Subcutaneous abdominal adipose tissue (tissue), 5 donors: ENCODE data around the gene F11.
"Not testable (repeated sequence)": the region's sequence is repeated elsewhere in the genome, so short reads cannot be mapped to it uniquely, and the experiment has no call there.

Source experiments
- H3K27ac ChIP-seq: one replicate; pipeline ENCODE4 v1.7.0; 2013; ENCODE audit warnings: low read depth, mild to moderate bottlenecking, inconsistent platforms, low read length, moderate library complexity
- H3K27me3 ChIP-seq, 5 donors: one replicate each; pipeline ENCODE4 v1.7.0; 2013; ENCODE audit warnings: low read length in 5 of 5, inconsistent platforms in 1 of 5; ENCODE audit not compliant: control insufficient read depth in 5 of 5, insufficient read depth in 4 of 5
- H3K36me3 ChIP-seq, 5 donors: one replicate each; pipeline ENCODE4 v1.7.0; 2013; ENCODE audit warnings: low read length in 5 of 5; ENCODE audit not compliant: control insufficient read depth in 5 of 5, insufficient read depth in 5 of 5
- H3K4me1 ChIP-seq, 5 donors: one replicate each; pipeline ENCODE4 v1.7.0; 2013; ENCODE audit warnings: low read length in 5 of 5, mild to moderate bottlenecking in 3 of 5, moderate library complexity in 1 of 5; ENCODE audit not compliant: control insufficient read depth in 5 of 5, insufficient read depth in 5 of 5
- H3K4me3 ChIP-seq, 5 donors: one replicate each; pipeline ENCODE4 v1.7.0; 2013; ENCODE audit warnings: low read length in 5 of 5, low read depth in 1 of 5
- H3K9ac ChIP-seq, 5 donors: one replicate each; pipeline ENCODE4 v1.7.0; 2013; ENCODE audit warnings: low read length in 5 of 5, mild to moderate bottlenecking in 4 of 5, moderate library complexity in 3 of 5
- H3K9me3 ChIP-seq, 5 donors: one replicate each; pipeline ENCODE4 v1.7.0; 2013; ENCODE audit warnings: low read length in 5 of 5; ENCODE audit not compliant: control insufficient read depth in 5 of 5
- donor health status: healthy.
- donor health status: healthy.
- donor health status: healthy.
- donor health status: healthy.
- donor health status: healthy.

Gene F11

GRCh38 chr4:186249785-186250754 lies 15.9 kb upstream of the F11 start:
- Histone ChIP-seq H3K27ac (no peak overlapping the region), H3K27me3 (no peaks in the 10 kb centered on the region), H3K4me3 (no peak overlapping the region), H3K4me1 (no peaks in the 10 kb centered on the region), H3K9ac (no peak overlapping the region), H3K36me3 (peaks cover 0 to 5% (median 0%) of the 10 kb centered on the region in 5 donors), H3K9me3 (peaks cover 0 to 3% (median 0%) of the 10 kb centered on the region in 5 donors)

- Histone ChIP-seq H3K4me1 (no peaks in the 10 kb centered on the region), H3K4me3 (no peak overlapping the region), H3K27ac (no peak overlapping the region), H3K27me3 (no peaks in the 10 kb centered on the region), H3K36me3 (peaks cover 0 to 5% (median 0%) of the 10 kb centered on the region in 5 donors), H3K9me3 (no peaks in the 10 kb centered on the region), H3K9ac (no peak overlapping the region)
Observed at GRCh38 chr4:186250760-186251159, 15.2 kb upstream of the F11 start.

- H3K4me1 ChIP-seq, result peaks cover 0 to 6% (median 0%) of the 10 kb centered on the region in 5 donors
- no peak overlapping the region for H3K9ac ChIP-seq
- H3K27ac ChIP-seq, result no peak overlapping the region
- H3K4me3 ChIP-seq, result no peak overlapping the region
- H3K36me3 ChIP-seq, result peaks cover 0 to 5% (median 0%) of the 10 kb centered on the region in 5 donors
- H3K9me3 ChIP-seq, result no peaks in the 10 kb centered on the region
- no peaks in the 10 kb centered on the region for H3K27me3 ChIP-seq
Observed at GRCh38 chr4:186255122-186255521, 10.9 kb upstream of the F11 start.

GRCh38 chr4:186258216-186258811 lies 7.7 kb upstream of the F11 start:
- Histone ChIP-seq H3K4me3 (no peak overlapping the region), H3K36me3 (no peaks in the 10 kb centered on the region), H3K9ac (no peak overlapping the region), H3K27ac (no peak overlapping the region), H3K4me1 (peaks cover 0 to 6% (median 0%) of the 10 kb centered on the region in 5 donors), H3K9me3 (no peaks in the 10 kb centered on the region), H3K27me3 (no peaks in the 10 kb centered on the region)

DNA sequence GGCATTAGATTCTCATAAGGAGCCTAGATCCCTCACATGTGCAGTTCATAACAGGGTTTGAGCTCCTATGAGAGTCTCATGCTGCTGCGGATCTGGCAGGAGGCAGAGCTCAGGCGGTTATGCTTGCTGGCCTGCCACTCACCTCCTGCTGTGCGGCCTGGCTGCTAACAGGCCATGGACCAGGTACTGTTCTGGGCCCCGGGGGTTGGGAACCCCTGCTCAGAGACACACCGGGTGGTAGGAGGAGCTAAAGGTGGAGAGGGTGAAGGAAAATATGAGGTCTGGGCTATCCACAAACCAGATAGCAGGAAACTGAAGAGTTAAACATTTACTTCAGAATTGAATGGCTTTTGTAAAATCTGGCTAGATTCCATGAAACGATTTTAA lies 5.9 kb upstream of the F11 start:
- H3K27ac ChIP-seq, result no peak overlapping the region
- no peak overlapping the region for H3K9ac ChIP-seq
- peaks cover 0 to 6% (median 0%) of the 10 kb centered on the region in 5 donors for H3K4me1 ChIP-seq
- no peaks in the 10 kb centered on the region for H3K36me3 ChIP-seq
- no peaks in the 10 kb centered on the region for H3K27me3 ChIP-seq
- no peak overlapping the region for H3K4me3 ChIP-seq
- no peaks in the 10 kb centered on the region for H3K9me3 ChIP-seq

DNA sequence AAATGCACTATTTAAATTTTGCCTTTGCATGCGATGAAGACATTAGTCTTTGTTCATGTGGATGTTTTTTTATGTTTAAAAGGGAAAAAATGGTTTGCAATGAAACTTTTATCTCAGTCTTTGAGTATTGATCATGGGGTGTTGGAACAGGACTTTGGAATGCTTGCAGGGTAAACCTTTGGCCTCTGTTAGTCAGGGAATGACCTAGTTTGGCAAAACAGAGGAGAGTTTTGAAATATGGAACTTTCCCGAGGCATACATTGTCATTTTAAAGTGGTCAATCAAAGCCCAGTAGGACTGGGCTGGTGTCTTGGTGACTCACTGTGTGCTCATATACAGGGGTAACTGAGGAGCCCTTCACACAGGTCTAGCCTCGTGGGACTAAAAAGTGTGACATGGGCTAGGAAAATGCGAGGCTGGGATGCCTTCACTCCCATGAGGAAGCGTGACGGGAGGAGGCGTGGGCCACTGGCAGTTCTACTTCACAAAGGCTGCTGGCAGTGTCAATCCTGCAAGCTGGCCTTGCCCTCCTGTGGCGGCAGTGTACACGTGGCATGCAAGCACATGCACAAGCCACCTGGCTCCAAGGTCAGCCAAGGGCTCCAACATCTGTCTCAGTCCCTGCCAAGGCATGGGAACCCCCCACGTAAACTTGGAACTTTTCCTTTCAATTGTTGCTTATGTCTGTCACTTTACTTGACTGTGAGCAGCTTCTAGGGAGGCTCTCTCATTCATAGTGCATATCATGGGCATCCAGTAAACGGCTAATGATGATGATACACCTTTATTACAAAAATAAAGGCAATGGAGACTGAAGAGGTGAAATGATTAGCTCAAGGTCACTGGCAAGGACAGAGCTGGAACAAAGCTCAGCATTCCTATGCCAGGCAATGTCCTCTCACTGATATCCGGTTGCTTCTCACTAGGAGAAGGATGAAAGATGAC lies 5.2 kb upstream of the F11 start:
- no peak overlapping the region for H3K9ac ChIP-seq
- H3K9me3 ChIP-seq, result no peaks in the 10 kb centered on the region
- H3K27me3 ChIP-seq, result no peaks in the 10 kb centered on the region
- H3K27ac ChIP-seq, result no peak overlapping the region
- no peak overlapping the region for H3K4me3 ChIP-seq
- H3K4me1 ChIP-seq, result peaks cover 0 to 6% (median 0%) of the 10 kb centered on the region in 5 donors
- no peaks in the 10 kb centered on the region for H3K36me3 ChIP-seq

GRCh38 chr4:186264660-186265059 lies 1.3 kb upstream of the F11 start:
- Histone ChIP-seq H3K9ac (no peak overlapping the region), H3K4me3 (no peak overlapping the region), H3K27me3 (no peaks in the 10 kb centered on the region), H3K4me1 (no peaks in the 10 kb centered on the region), H3K9me3 (no peaks in the 10 kb centered on the region), H3K36me3 (no peaks in the 10 kb centered on the region), H3K27ac (no peak overlapping the region)

DNA sequence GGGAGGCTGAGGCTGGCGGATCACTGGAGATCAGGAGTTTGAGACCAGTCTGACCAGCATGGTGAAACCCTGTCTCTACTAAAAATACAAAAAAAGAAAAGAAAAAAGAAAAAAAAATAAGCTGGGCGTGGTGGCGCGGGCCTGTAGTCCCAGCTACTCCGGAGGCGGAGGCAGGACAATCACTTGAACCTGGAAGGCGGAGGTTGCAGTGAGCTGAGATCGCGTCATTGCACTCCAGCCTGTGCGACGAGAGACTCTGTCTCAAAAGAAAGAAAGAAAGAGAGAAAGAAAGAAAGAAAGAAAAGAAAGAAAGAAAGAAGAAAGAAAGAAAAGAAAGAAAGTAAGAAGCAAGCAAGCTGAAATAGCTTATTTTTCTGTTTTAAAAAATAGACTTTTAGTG lies 739 bp upstream of the F11 start:
- H3K4me3 ChIP-seq, H3K27ac ChIP-seq, H3K27me3 ChIP-seq, H3K36me3 ChIP-seq, H3K4me1 ChIP-seq, H3K9me3 ChIP-seq, H3K9ac ChIP-seq: not testable (repeated sequence)

DNA sequence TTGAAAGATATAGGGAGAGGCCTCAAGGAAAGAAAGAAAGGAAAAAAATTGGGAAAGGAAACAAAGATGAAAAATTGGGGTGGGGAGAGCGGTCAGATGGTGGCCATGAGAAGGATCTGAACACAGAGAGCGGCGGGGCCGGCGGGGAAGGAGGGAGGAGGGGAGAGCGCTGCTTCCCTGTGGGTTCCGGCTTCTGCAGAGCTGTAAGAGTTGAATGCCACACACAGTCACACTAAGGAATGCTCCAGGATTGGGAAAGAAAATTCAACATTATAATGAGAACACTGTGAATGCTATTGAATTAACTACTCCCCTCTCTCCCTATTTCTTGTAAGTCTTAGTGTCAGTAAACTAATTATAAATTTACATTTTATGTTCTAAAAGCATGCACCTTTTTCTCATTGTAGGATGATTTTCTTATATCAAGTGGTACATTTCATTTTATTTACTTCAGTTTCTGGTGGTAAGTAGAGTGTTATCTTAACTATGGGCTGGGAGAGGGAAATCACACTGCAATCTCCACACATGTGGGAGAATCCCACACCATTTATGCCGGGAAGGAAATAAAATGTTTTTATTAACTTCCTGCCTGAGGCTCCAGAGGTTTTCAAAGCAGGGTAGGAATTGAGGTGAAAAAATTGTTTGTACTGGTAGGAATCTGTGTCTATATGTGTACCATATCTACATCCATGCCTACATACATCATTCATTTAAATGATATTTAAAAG lies 904 bp downstream of the F11 start:
- H3K9me3 ChIP-seq, result no peaks in the 10 kb centered on the region
- H3K4me3 ChIP-seq, result no peak overlapping the region
- H3K4me1 ChIP-seq, result no peaks in the 10 kb centered on the region
- peaks cover 0 to 2% (median 0%) of the 10 kb centered on the region in 5 donors for H3K27me3 ChIP-seq
- no peak overlapping the region for H3K9ac ChIP-seq
- H3K27ac ChIP-seq, result no peak overlapping the region
- no peaks in the 10 kb centered on the region for H3K36me3 ChIP-seq
